ENCODE data around the gene SRPK2. TPM values are rescaled to one million over a fixed set of nuclear protein-coding genes. Genes with fewer than 3 reads are reported as not detected.
"Not testable (repeated sequence)": the region's sequence is repeated elsewhere in the genome, so short reads cannot be mapped to it uniquely, and the experiment has no call there.

SRPK2 gene
- total RNA-seq, 1 experiment from 2014 or later: 21.6 TPM

DNA sequence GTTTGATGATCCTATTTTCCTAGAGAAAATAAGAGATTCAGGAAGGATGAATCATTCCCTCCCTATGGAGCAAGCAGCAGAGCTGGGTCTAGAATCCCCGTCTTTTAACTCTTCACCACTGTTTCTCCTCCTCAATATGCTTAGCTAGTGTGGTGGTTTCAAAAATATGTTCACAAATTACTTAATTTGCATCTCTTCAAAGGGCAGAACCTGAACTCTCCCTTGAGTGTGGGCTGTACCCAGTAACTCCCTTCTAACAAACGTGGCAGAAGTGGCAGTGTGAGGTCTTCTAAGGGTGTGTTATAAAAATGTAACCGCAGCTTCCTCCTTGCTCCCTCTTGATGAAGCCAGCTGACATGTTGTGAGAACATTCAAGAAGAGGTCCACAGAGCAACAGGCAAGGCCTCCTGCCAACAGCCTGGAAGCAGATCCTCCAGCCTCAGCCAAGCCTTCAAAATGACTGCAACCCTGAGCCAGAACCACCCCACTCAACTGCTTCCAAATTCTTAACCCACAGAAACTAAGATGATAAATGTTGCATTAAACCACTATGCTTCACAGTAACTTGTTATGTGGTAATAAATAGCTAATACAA is 36.6 kb downstream of the SRPK2 start:
- no peaks in the 10 kb centered on the region for H3K9me2 ChIP-seq (replicated peaks; ENCODE audit: low read length)
- H4K20me1 ChIP-seq (ENCODE audit: low read length): 0 out of 2 replicates have a peak, but pooled peaks cover 3% of the 10 kb centered on the region
- H3K9ac ChIP-seq (ENCODE audit: low read length): no peak overlapping the region
- no peaks in the 10 kb centered on the region for H3F3A ChIP-seq (ENCODE audit: low read length, unreplicated experiment)
- intact Hi-C loops (cut with micrococcal nuclease): no loop called here
- H3K9me3 ChIP-seq (ENCODE audit: low read length): no peaks in the 10 kb centered on the region
- no peak overlapping the region for H3K4me3 ChIP-seq (ENCODE audit: low read length)
- ATAC-seq (peak; percentile 60), DNase-seq (peak; percentile 12)
- POLR2A ChIA-PET (ENCODE audit: unreplicated experiment): interaction anchor here (0.5 kb wide), 1 partner anchor 148 kb away, joined by 3 read pairs; no protein-coding TSS in a partner anchor
- no peaks in the 10 kb centered on the region for H3K36me3 ChIP-seq (ENCODE audit: low read depth, low read length)
- no peak overlapping the region for H3K27ac ChIP-seq (ENCODE audit: low read length)
- H2AFZ ChIP-seq (ENCODE audit: low read length): no peak overlapping the region
- CTCF ChIA-PET: no interaction called here
- no TSS peak for BruUV-seq (replicated peaks)
- TF ChIP-seq, protein P1, sequence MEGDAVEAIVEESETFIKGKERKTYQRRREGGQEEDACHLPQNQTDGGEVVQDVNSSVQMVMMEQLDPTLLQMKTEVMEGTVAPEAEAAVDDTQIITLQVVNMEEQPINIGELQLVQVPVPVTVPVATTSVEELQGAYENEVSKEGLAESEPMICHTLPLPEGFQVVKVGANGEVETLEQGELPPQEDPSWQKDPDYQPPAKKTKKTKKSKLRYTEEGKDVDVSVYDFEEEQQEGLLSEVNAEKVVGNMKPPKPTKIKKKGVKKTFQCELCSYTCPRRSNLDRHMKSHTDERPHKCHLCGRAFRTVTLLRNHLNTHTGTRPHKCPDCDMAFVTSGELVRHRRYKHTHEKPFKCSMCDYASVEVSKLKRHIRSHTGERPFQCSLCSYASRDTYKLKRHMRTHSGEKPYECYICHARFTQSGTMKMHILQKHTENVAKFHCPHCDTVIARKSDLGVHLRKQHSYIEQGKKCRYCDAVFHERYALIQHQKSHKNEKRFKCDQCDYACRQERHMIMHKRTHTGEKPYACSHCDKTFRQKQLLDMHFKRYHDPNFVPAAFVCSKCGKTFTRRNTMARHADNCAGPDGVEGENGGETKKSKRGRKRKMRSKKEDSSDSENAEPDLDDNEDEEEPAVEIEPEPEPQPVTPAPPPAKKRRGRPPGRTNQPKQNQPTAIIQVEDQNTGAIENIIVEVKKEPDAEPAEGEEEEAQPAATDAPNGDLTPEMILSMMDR (conservative IDR thresholded peaks at IDR 0.05; ENCODE audit: low read depth, low read length): no peak
- TF ChIP-seq EZH2 (IDR thresholded peaks at IDR 0.05; ENCODE audit: low read length, unreplicated experiment) (no peak), EZH2phosphoT487 (IDR thresholded peaks at IDR 0.05; ENCODE audit: borderline replicate concordance, low read length) (no peak)
- peaks cover 65% of the 10 kb centered on the region for H3K79me2 ChIP-seq (ENCODE audit: low read length)
- H3K27me3 ChIP-seq (ENCODE audit: low read length): no peaks in the 10 kb centered on the region
- H3K4me1 ChIP-seq (ENCODE audit: insufficient read depth, low read length): no peaks in the 10 kb centered on the region
- H3K4me2 ChIP-seq (ENCODE audit: low read length): no peak overlapping the region

DNA sequence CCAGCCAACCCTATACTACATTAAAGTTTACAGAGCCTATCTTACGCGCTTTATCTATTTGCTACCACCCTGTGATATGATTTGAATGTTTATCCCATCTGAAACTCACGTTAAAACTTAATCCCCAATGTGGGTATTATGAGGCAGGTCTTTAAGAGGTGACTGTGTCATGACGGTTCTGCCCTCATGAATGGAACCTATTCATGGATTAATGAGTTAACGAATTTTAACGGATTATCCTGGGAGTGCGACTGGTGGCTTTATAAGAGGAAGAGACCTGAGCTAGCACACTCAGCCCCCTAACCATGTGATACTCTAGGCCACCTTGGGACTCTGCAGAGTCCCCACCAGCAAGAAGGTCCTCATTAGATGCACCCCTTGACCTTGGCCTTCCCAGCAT is 37.8 kb downstream of the SRPK2 start:
- Histone ChIP-seq H3K9me3 (ENCODE audit: low read length) (no peaks in the 10 kb centered on the region), H3F3A (ENCODE audit: low read length, unreplicated experiment) (no peaks in the 10 kb centered on the region), H2AFZ (ENCODE audit: low read length) (no peak overlapping the region), H3K4me2 (ENCODE audit: low read length) (no peak overlapping the region), H3K36me3 (ENCODE audit: low read depth, low read length) (no peaks in the 10 kb centered on the region), H3K27ac (ENCODE audit: low read length) (no peak overlapping the region), H3K4me1 (ENCODE audit: insufficient read depth, low read length) (no peaks in the 10 kb centered on the region), H4K20me1 (ENCODE audit: low read length) (no peaks in the 10 kb centered on the region), H3K4me3 (ENCODE audit: low read length) (no peak overlapping the region), H3K9me2 (replicated peaks; ENCODE audit: low read length) (no peaks in the 10 kb centered on the region), H3K27me3 (ENCODE audit: low read length) (no peaks in the 10 kb centered on the region), H3K9ac (ENCODE audit: low read length) (no peak overlapping the region), H3K79me2 (ENCODE audit: low read length) (peaks cover 60% of the 10 kb centered on the region)
- ChIA-PET POLR2A (ENCODE audit: unreplicated experiment) (no interaction called here), CTCF (no interaction called here)
- intact Hi-C loops (cut with micrococcal nuclease): no loop called here
- BruUV-seq (replicated peaks): no TSS peak
- DNase-seq (no peak), ATAC-seq (no peak)
- TF ChIP-seq EZH2phosphoT487 (IDR thresholded peaks at IDR 0.05; ENCODE audit: borderline replicate concordance, low read length): no peak
- TF ChIP-seq, protein P1 (conservative IDR thresholded peaks at IDR 0.05; ENCODE audit: low read depth, low read length): no peak
- no peak for TF ChIP-seq EZH2 (IDR thresholded peaks at IDR 0.05; ENCODE audit: low read length, unreplicated experiment)

- H3K4me2 ChIP-seq (ENCODE audit: low read length); H3K4me1 ChIP-seq (ENCODE audit: insufficient read depth, low read length): not testable (repeated sequence)
Observed at GRCh38 chr7:105348177-105348576, 40.5 kb downstream of the SRPK2 start.

More at GRCh38 chr7:105348177-105348576, 40.5 kb downstream of the SRPK2 start:
- H2AFZ ChIP-seq (ENCODE audit: low read length); BruUV-seq (replicated peaks); H3K27me3 ChIP-seq (ENCODE audit: low read length); H3K9me2 ChIP-seq (replicated peaks; ENCODE audit: low read length); H3F3A ChIP-seq (ENCODE audit: low read length, unreplicated experiment); H3K9me3 ChIP-seq (ENCODE audit: low read length); H3K4me3 ChIP-seq (ENCODE audit: low read length); H3K36me3 ChIP-seq (ENCODE audit: low read depth, low read length); intact Hi-C loops (cut with micrococcal nuclease); CTCF ChIA-PET; DNase-seq; ATAC-seq; H3K9ac ChIP-seq (ENCODE audit: low read length); H4K20me1 ChIP-seq (ENCODE audit: low read length); H3K27ac ChIP-seq (ENCODE audit: low read length); POLR2A ChIA-PET (ENCODE audit: unreplicated experiment): not testable (repeated sequence)
- peaks cover 60% of the 10 kb centered on the region for H3K79me2 ChIP-seq (ENCODE audit: low read length)

All from PC-3 (cell line).